ENCODE results near the gene SELENOS. TPM values are rescaled to one million over a fixed set of nuclear protein-coding genes. Genes with fewer than 3 reads are reported as not detected.

The SELENOS gene
- total and polyA plus RNA-seq, 2 donors from 2014 or later: 66.0 to 99.0 TPM

GRCh38 chr15:101246391-101246790 is 30.9 kb downstream of the SELENOS start:
- Histone ChIP-seq H3K27me3 (ENCODE audit: control insufficient read depth, insufficient read depth, low read length) (no peaks in the 10 kb centered on the region), H3K36me3 (ENCODE audit: control insufficient read depth in 2 of 3, insufficient read depth in 3 of 3, low read length in 3 of 3) (peaks cover 0 to 6% (median 0%) of the 10 kb centered on the region in 3 donors), H3K4me3 (ENCODE audit: low read length in 3 of 3) (no peak overlapping the region), H3K9ac (ENCODE audit: low read length in 3 of 3) (no peak overlapping the region), H3K9me3 (ENCODE audit: control insufficient read depth in 2 of 3, insufficient read depth in 1 of 3, low read length in 3 of 3) (no peaks in the 10 kb centered on the region), H3K4me1 (ENCODE audit: control insufficient read depth in 2 of 3, insufficient read depth in 2 of 3, low read depth in 1 of 3, low read length in 3 of 3) (peaks cover 6 to 28% (median 21%) of the 10 kb centered on the region in 3 donors), H3K27ac (ENCODE audit: low read depth in 2 of 2, low read length in 2 of 2) (no peak overlapping the region)
- TF ChIP-seq CTCF (IDR thresholded peaks at IDR 0.05; ENCODE audit: borderline replicate concordance, extremely low read depth, insufficient read depth): no peak
- FAIRE-seq (no peak), DNase-seq (no peak)
- intact Hi-C loops (cut with DNase I): no loop called here

GRCh38 chr15:101244889-101245668 is 32.2 kb downstream of the SELENOS start:
- intact Hi-C loops (cut with DNase I): no loop called here
- H3K36me3 ChIP-seq (ENCODE audit: control insufficient read depth in 2 of 3, insufficient read depth in 3 of 3, low read length in 3 of 3): peaks cover 0 to 6% (median 0%) of the 10 kb centered on the region in 3 donors
- no peaks in the 10 kb centered on the region for H3K9me3 ChIP-seq (ENCODE audit: control insufficient read depth in 2 of 3, insufficient read depth in 1 of 3, low read length in 3 of 3)
- peaks cover 6 to 24% (median 19%) of the 10 kb centered on the region in 3 donors for H3K4me1 ChIP-seq (ENCODE audit: control insufficient read depth in 2 of 3, insufficient read depth in 2 of 3, low read depth in 1 of 3, low read length in 3 of 3)
- FAIRE-seq: no peak
- no peak for TF ChIP-seq CTCF (IDR thresholded peaks at IDR 0.05; ENCODE audit: borderline replicate concordance, extremely low read depth, insufficient read depth)
- no peak for DNase-seq
- H3K4me3 ChIP-seq (ENCODE audit: low read length in 3 of 3): no peak overlapping the region
- H3K27ac ChIP-seq (ENCODE audit: low read depth in 2 of 2, low read length in 2 of 2): no peak overlapping the region
- H3K27me3 ChIP-seq (ENCODE audit: control insufficient read depth, insufficient read depth, low read length): no peaks in the 10 kb centered on the region
- no peak overlapping the region for H3K9ac ChIP-seq (ENCODE audit: low read length in 3 of 3)

DNA sequence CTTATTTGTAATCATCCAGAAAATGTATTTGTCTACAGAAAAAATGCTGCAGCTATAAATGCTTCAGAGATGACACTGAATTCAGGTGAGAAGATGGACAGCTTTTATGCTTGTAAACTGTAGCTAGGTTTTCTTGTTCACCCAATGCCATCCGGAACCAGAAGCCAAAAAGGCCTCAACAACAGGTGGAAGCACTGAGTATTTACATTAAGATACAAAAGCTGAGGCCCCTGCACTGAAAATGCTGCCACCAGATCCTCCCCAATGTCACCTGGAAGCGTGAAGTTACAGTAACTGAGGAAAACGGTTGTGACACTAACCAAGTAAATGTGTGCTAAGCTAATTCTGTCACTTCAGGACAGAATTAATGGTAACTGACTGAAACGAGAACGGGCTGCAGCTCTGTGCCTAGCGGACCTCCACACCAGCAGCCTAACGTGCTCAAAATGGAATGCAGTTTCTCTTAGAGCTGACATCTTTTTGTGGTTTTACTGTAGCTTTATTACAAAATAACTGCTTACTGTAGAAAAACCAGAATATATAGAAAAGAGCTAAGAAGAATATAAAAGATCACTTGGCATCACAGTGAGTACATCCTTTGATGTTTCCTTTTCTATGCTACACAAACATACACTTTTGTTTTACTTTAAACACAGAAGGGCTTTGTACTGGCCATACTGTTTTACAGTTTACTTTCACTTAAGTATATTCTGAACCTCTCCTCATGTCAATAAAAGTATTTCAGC is 33.1 kb downstream of the SELENOS start:
- Histone ChIP-seq H3K27me3 (ENCODE audit: control insufficient read depth, insufficient read depth, low read length) (no peaks in the 10 kb centered on the region), H3K9me3 (ENCODE audit: control insufficient read depth in 2 of 3, insufficient read depth in 1 of 3, low read length in 3 of 3) (no peaks in the 10 kb centered on the region), H3K36me3 (ENCODE audit: control insufficient read depth in 2 of 3, insufficient read depth in 3 of 3, low read length in 3 of 3) (peaks cover 0 to 6% (median 0%) of the 10 kb centered on the region in 3 donors), H3K9ac (ENCODE audit: low read length in 3 of 3) (peak overlapping the region in 1 of 3 donors; percentile 3), H3K4me3 (ENCODE audit: low read length in 3 of 3) (no peak overlapping the region), H3K27ac (ENCODE audit: low read depth in 2 of 2, low read length in 2 of 2) (no peak overlapping the region), H3K4me1 (ENCODE audit: control insufficient read depth in 2 of 3, insufficient read depth in 2 of 3, low read depth in 1 of 3, low read length in 3 of 3) (peaks cover 2 to 27% (median 20%) of the 10 kb centered on the region in 3 donors)
- intact Hi-C loops (cut with DNase I): no loop called here
- no peak for FAIRE-seq
- peak in 2 of 5 donors; percentile 16 to 19 for DNase-seq
- no peak for TF ChIP-seq CTCF (IDR thresholded peaks at IDR 0.05; ENCODE audit: borderline replicate concordance, extremely low read depth, insufficient read depth)

Measured in kidney (tissue), 14 donors.